HepG2 (cell line): ENCODE results near the gene PHRF1. TPM values are rescaled to one million over a fixed set of nuclear protein-coding genes. Genes with fewer than 3 reads are reported as not detected.

ENCODE experiments used
- ATF1 ChIP-seq: IDR thresholded peaks from 2 replicates; pipeline ENCODE4 v1.6.1; 2016; ENCODE audit warnings: mild to moderate bottlenecking, control low read depth
- CBFB ChIP-seq: sonication (generic); formaldehyde crosslinking; IDR thresholded peaks from 2 replicates; pipeline ENCODE4 v1.4.0; 2020; ENCODE audit warnings: missing genetic modification reagents
- CCAR2 ChIP-seq: fragments of 200-400 bp; formaldehyde crosslinking; optimal IDR thresholded peaks from 2 replicates; pipeline ENCODE3; 2018; ENCODE audit warnings: low read depth, mild to moderate bottlenecking, low read length, moderate library complexity
- FIP1L1 ChIP-seq: fragments of 200-400 bp; formaldehyde crosslinking; IDR thresholded peaks from 2 replicates; pipeline ENCODE4 v1.6.1; 2018; ENCODE audit warnings: low read depth, mild to moderate bottlenecking, low read length, moderate library complexity, borderline replicate concordance; ENCODE audit not compliant: insufficient read depth
- FOXP1 ChIP-seq, 2 experiments: fragments of 450-650 bp in 1 of 2; IDR thresholded peaks; 2 replicates each; pipeline ENCODE4 v1.6.1; 2017 to 2018; ENCODE audit warnings: antibody characterized with exemption in 1 of 2
- GFI1 ChIP-seq: sonication (generic); formaldehyde crosslinking; IDR thresholded peaks from 2 replicates; pipeline ENCODE4 v1.5.0; 2020; ENCODE audit warnings: missing genetic modification reagents, mild to moderate bottlenecking, borderline replicate concordance
- HOXA3 ChIP-seq: sonication (generic); formaldehyde crosslinking; IDR thresholded peaks from 2 replicates; pipeline ENCODE4 v1.5.0; 2020; ENCODE audit warnings: missing genetic modification reagents
- IRX3 ChIP-seq: sonication (generic); formaldehyde crosslinking; IDR thresholded peaks from 2 replicates; pipeline ENCODE4 v1.8.1; 2023; ENCODE audit warnings: mild to moderate bottlenecking, low read depth, missing genetic modification reagents, borderline replicate concordance
- ISL2 ChIP-seq: sonication (generic); formaldehyde crosslinking; IDR thresholded peaks from 2 replicates; pipeline ENCODE4 v1.5.0; 2020; ENCODE audit warnings: missing genetic modification reagents
- MZF1 ChIP-seq: sonication (generic); formaldehyde crosslinking; IDR thresholded peaks from 2 replicates; pipeline ENCODE4 v1.8.1; 2023; ENCODE audit warnings: mild to moderate bottlenecking, missing genetic modification reagents, borderline replicate concordance
- NAIF1 ChIP-seq: sonication (generic); formaldehyde crosslinking; IDR thresholded peaks from 2 replicates; pipeline ENCODE4 v1.5.0; 2020; ENCODE audit warnings: mild to moderate bottlenecking, missing genetic modification reagents, borderline replicate concordance
- RFX5 ChIP-seq: IDR thresholded peaks from 2 replicates; pipeline ENCODE4 v1.6.1; 2011; ENCODE audit warnings: low read depth, low read length, improper control_type of control experiment
- RFXAP ChIP-seq: sonication (generic); formaldehyde crosslinking; IDR thresholded peaks from 2 replicates; pipeline ENCODE4 v1.4.0; 2020; ENCODE audit warnings: missing genetic modification reagents, borderline replicate concordance
- RORA ChIP-seq: sonication (generic); formaldehyde crosslinking; IDR thresholded peaks from 2 replicates; pipeline ENCODE4 v1.5.0; 2020; ENCODE audit warnings: mild to moderate bottlenecking, missing genetic modification reagents, moderate library complexity
- SMARCC2 ChIP-seq: fragments of 450-650 bp; IDR thresholded peaks from 2 replicates; pipeline ENCODE4 v1.6.1; 2017; ENCODE audit warnings: antibody characterized with exemption, mild to moderate bottlenecking
- SRSF9 ChIP-seq: fragments of 200-400 bp; formaldehyde crosslinking; IDR thresholded peaks from 2 replicates; pipeline ENCODE4 v1.6.1; 2018; ENCODE audit warnings: borderline replicate concordance, mild to moderate bottlenecking, low read depth, low read length; ENCODE audit not compliant: insufficient read depth, poor library complexity, severe bottlenecking
- TSC22D2 ChIP-seq: sonication (generic); formaldehyde crosslinking; IDR thresholded peaks from 2 replicates; pipeline ENCODE4 v1.5.1; 2020; ENCODE audit warnings: missing genetic modification reagents, mild to moderate bottlenecking, borderline replicate concordance
- U2AF2 ChIP-seq: fragments of 200-400 bp; formaldehyde crosslinking; IDR thresholded peaks from 2 replicates; pipeline ENCODE4 v1.6.1; 2017; ENCODE audit warnings: low read depth, mild to moderate bottlenecking, low read length
- ZFAT ChIP-seq: sonication (generic); formaldehyde crosslinking; conservative IDR thresholded peaks from 2 replicates; pipeline ENCODE4 v1.8.1; 2023; ENCODE audit warnings: missing genetic modification reagents, inconsistent platforms
- ZNF143 ChIP-seq: sonication (generic); formaldehyde crosslinking; IDR thresholded peaks from 2 replicates; pipeline ENCODE4 v1.4.0; 2020; ENCODE audit warnings: missing genetic modification reagents
- ZNF446 ChIP-seq: sonication (generic); formaldehyde crosslinking; IDR thresholded peaks from 2 replicates; pipeline ENCODE4 v1.5.0; 2020; ENCODE audit warnings: mild to moderate bottlenecking, missing genetic modification reagents
- ZNF552 ChIP-seq: sonication (generic); formaldehyde crosslinking; IDR thresholded peaks from 2 replicates; pipeline ENCODE4 v1.9.0; 2022; ENCODE audit warnings: missing genetic modification reagents, mild to moderate bottlenecking, borderline replicate concordance
- ZNF713 ChIP-seq: sonication (generic); formaldehyde crosslinking; IDR thresholded peaks from 2 replicates; pipeline ENCODE4 v1.4.0; 2020; ENCODE audit warnings: mild to moderate bottlenecking, missing genetic modification reagents
- ZNF749 ChIP-seq: sonication (generic); formaldehyde crosslinking; IDR thresholded peaks from 2 replicates; pipeline ENCODE4 v1.8.0; 2022; ENCODE audit warnings: mild to moderate bottlenecking, missing genetic modification reagents, moderate library complexity, borderline replicate concordance
- ZNF790 ChIP-seq: sonication (generic); formaldehyde crosslinking; IDR thresholded peaks from 2 replicates; pipeline ENCODE4 v1.8.0; 2022; ENCODE audit warnings: missing genetic modification reagents, mild to moderate bottlenecking, borderline replicate concordance
- ZSCAN12 ChIP-seq: sonication (generic); formaldehyde crosslinking; IDR thresholded peaks from 2 replicates; pipeline ENCODE4 v1.9.0; 2021; ENCODE audit warnings: mild to moderate bottlenecking, missing genetic modification reagents
- polyA plus RNA-seq, 8 experiments: library from polyadenylated mRNA; depleted of rRNA in 3 of 8; stranded (reverse) in 7 of 8; unstranded in 1 of 8; fragments of >200 nt; fragmentation: Illumina TruSeq in 4 of 8; extraction: Trizol in 4 of 8; gene quantifications; 2 replicates each; pipeline versions ENCODE4 v1.2.1 to v1.2.3, GENCODE V29; 2011 to 2016; ENCODE audit warnings: low read depth in 4 of 8, missing spikeins in 1 of 8, mixed read lengths in 1 of 8; ENCODE audit not compliant: insufficient read depth in 1 of 8
- total RNA-seq, 5 experiments: library from RNA; depleted of rRNA; stranded (reverse); fragments of >200 nt; fragmentation: Illumina TruSeq; extraction: Trizol; gene quantifications; 2 replicates each; pipeline ENCODE4 v1.2.3, GENCODE V29; 2016; ENCODE audit warnings: low read depth in 1 of 5
- TF ChIP-seq, protein P1 (sequence below): sonication (generic); formaldehyde crosslinking; IDR thresholded peaks from 2 replicates; pipeline ENCODE4 v1.8.0; 2022; ENCODE audit warnings: missing genetic modification reagents, mild to moderate bottlenecking, borderline replicate concordance
- TF ChIP-seq, protein P2 (sequence below): sonication (generic); formaldehyde crosslinking; IDR thresholded peaks from 2 replicates; pipeline ENCODE4 v1.5.0; 2020; ENCODE audit warnings: mild to moderate bottlenecking, missing genetic modification reagents
- TF ChIP-seq, protein P3 (sequence below): sonication (generic); formaldehyde crosslinking; conservative IDR thresholded peaks from 2 replicates; pipeline ENCODE4 v1.4.0; 2020; ENCODE audit warnings: missing genetic modification reagents

The PHRF1 gene
- total and polyA plus RNA-seq, 2 of the 13 experiments (the other 11 are each of a cell fraction or from before 2014, with no cell fraction given) = 8.2 to 16.7 TPM

DNA sequence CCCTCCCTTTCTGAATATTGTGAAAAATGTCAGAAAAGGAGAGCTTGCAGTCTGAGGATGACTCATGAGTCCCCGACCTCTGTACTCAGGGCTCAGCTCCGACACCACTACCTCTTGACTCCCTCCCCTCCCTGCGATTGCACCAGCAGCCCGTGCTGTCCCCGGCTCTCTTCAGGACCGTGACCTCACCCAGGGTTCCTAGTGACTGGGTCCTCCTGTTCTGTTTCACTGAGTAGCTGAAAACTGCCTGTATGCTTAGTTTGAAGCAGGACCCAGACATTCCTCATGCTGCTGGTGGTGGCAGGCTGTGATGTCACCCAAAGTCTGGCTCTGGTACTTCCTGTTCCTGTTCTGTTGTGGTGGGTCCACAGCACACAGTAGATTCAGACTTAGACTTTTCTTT is 11.7 kb downstream of the PHRF1 start (continued):
- TF ChIP-seq HOXA3 (CRISPR knock-in tag) = peak; percentile 81
- TF ChIP-seq RORA = no peak
- no peak for TF ChIP-seq TSC22D2 (CRISPR knock-in tag)
- TF ChIP-seq RFXAP (CRISPR knock-in tag) = no peak; the same call in 1 of the 2 replicates
- no peak for TF ChIP-seq SMARCC2
- no peak for TF ChIP-seq ZFAT (CRISPR knock-in tag)
- TF ChIP-seq ZNF552 (CRISPR knock-in tag) = no peak
- TF ChIP-seq CBFB (CRISPR knock-in tag) = peak; percentile 38; the same call in 1 of the 2 replicates
- TF ChIP-seq, protein P1, sequence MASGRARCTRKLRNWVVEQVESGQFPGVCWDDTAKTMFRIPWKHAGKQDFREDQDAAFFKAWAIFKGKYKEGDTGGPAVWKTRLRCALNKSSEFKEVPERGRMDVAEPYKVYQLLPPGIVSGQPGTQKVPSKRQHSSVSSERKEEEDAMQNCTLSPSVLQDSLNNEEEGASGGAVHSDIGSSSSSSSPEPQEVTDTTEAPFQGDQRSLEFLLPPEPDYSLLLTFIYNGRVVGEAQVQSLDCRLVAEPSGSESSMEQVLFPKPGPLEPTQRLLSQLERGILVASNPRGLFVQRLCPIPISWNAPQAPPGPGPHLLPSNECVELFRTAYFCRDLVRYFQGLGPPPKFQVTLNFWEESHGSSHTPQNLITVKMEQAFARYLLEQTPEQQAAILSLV (CRISPR knock-in tag) = no peak
- TF ChIP-seq GFI1 (CRISPR knock-in tag) = no peak
- peak; percentile 27; the same call in 1 of the 2 replicates for TF ChIP-seq ZNF749 (CRISPR knock-in tag)
- TF ChIP-seq ZNF143 (CRISPR knock-in tag) = no peak
- TF ChIP-seq, protein P2, sequence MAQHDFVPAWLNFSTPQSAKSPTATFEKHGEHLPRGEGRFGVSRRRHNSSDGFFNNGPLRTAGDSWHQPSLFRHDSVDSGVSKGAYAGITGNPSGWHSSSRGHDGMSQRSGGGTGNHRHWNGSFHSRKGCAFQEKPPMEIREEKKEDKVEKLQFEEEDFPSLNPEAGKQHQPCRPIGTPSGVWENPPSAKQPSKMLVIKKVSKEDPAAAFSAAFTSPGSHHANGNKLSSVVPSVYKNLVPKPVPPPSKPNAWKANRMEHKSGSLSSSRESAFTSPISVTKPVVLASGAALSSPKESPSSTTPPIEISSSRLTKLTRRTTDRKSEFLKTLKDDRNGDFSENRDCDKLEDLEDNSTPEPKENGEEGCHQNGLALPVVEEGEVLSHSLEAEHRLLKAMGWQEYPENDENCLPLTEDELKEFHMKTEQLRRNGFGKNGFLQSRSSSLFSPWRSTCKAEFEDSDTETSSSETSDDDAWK (CRISPR knock-in tag) = no peak
- TF ChIP-seq SRSF9 = no peak
- TF ChIP-seq U2AF2 = no peak
- no peak for TF ChIP-seq FOXP1 (IDR thresholded peaks at IDR 0.05)
- TF ChIP-seq FOXP1 (CRISPR knock-in tag; IDR thresholded peaks at IDR 0.05) = peak; percentile 25; the same call in 1 of the 2 replicates
- TF ChIP-seq ZNF713 (CRISPR knock-in tag) = no peak
- TF ChIP-seq FIP1L1 = no peak
- TF ChIP-seq RFX5 = no peak
- no peak for TF ChIP-seq NAIF1 (CRISPR knock-in tag)
- TF ChIP-seq ATF1 = no peak; the same call in 1 of the 2 replicates
- no peak for TF ChIP-seq ISL2
- TF ChIP-seq, protein P3, sequence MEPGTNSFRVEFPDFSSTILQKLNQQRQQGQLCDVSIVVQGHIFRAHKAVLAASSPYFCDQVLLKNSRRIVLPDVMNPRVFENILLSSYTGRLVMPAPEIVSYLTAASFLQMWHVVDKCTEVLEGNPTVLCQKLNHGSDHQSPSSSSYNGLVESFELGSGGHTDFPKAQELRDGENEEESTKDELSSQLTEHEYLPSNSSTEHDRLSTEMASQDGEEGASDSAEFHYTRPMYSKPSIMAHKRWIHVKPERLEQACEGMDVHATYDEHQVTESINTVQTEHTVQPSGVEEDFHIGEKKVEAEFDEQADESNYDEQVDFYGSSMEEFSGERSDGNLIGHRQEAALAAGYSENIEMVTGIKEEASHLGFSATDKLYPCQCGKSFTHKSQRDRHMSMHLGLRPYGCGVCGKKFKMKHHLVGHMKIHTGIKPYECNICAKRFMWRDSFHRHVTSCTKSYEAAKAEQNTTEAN = 0 out of 2 replicates have a peak, but pooled peaks have one; percentile 17
- no peak for TF ChIP-seq CCAR2
- TF ChIP-seq ZNF446 (CRISPR knock-in tag) = no peak
- TF ChIP-seq MZF1 = no peak
- no peak for TF ChIP-seq ZSCAN12 (CRISPR knock-in tag)
- TF ChIP-seq IRX3 (CRISPR knock-in tag) = no peak
- no peak for TF ChIP-seq ZNF790 (CRISPR knock-in tag)
